Neural cell (in vitro differentiated cells): ENCODE results near the gene REC8.

Source experiments
- EP300 ChIP-seq: fragments of 450-650 bp; conservative IDR thresholded peaks from 2 replicates; pipeline ENCODE4 v1.6.1; 2014; ENCODE audit warnings: antibody characterized with exemption, mild to moderate bottlenecking, moderate library complexity; ENCODE audit not compliant: poor library complexity, severe bottlenecking
- REST ChIP-seq: IDR thresholded peaks from 2 replicates; pipeline ENCODE4 v1.6.1; 2012; ENCODE audit warnings: borderline replicate concordance
- TF ChIP-seq, protein P1 (sequence below): fragments of 450-650 bp; IDR thresholded peaks from 2 replicates; pipeline ENCODE4 v1.5.1; 2014; ENCODE audit warnings: antibody characterized with exemption, mild to moderate bottlenecking, moderate library complexity; ENCODE audit not compliant: poor library complexity, severe bottlenecking

GRCh38 chr14:24198814-24199524 is 27.1 kb downstream of the REC8 start:
- TF ChIP-seq, protein P1, sequence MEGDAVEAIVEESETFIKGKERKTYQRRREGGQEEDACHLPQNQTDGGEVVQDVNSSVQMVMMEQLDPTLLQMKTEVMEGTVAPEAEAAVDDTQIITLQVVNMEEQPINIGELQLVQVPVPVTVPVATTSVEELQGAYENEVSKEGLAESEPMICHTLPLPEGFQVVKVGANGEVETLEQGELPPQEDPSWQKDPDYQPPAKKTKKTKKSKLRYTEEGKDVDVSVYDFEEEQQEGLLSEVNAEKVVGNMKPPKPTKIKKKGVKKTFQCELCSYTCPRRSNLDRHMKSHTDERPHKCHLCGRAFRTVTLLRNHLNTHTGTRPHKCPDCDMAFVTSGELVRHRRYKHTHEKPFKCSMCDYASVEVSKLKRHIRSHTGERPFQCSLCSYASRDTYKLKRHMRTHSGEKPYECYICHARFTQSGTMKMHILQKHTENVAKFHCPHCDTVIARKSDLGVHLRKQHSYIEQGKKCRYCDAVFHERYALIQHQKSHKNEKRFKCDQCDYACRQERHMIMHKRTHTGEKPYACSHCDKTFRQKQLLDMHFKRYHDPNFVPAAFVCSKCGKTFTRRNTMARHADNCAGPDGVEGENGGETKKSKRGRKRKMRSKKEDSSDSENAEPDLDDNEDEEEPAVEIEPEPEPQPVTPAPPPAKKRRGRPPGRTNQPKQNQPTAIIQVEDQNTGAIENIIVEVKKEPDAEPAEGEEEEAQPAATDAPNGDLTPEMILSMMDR: no peak
- TF ChIP-seq EP300: no peak
- TF ChIP-seq REST: no peak
